Mucosa of descending colon (tissue), 3 donors: ENCODE data around the gene ZSCAN22. TPM values are rescaled to one million over a fixed set of nuclear protein-coding genes. Genes with fewer than 3 reads are reported as not detected.
"Not testable (repeated sequence)": the region's sequence is repeated elsewhere in the genome, so short reads cannot be mapped to it uniquely, and the experiment has no call there.

Experiments
- ATAC-seq: fragments of 200-7000 bp; cut with Tn5 transposase; one replicate; pipeline ENCODE4 v1.9.1; 2020; ENCODE audit warnings: mild to moderate bottlenecking, moderate library complexity
- DNase-seq, 3 donors: peaks; one replicate each; pipeline ENCODE4 v3.0.0-alpha.2; 2020
- H3K36me3 ChIP-seq: fragments of 200-600 bp; one replicate; pipeline ENCODE4 v1.8.0; 2021; ENCODE audit warnings: low read depth, mild to moderate bottlenecking
- H3K4me1 ChIP-seq: fragments of 200-600 bp; one replicate; pipeline ENCODE4 v1.8.0; 2021; ENCODE audit warnings: low read depth, mild to moderate bottlenecking
- H3K4me3 ChIP-seq: fragments of 200-600 bp; one replicate; pipeline ENCODE4 v1.8.0; 2021; ENCODE audit warnings: mild to moderate bottlenecking
- H3K9me3 ChIP-seq: fragments of 200-600 bp; one replicate; pipeline ENCODE4 v1.8.0; 2021; ENCODE audit warnings: mild to moderate bottlenecking
- intact Hi-C, 2 donors: fragments of 100-400 bp; cut with DNase I in 1 of 2; cut with micrococcal nuclease in 1 of 2; formaldehyde crosslinking; loops; one replicate each; pipeline versions ENCODE4 v1.11.0 to v1.11.1; 2022; cut with DNase I, micrococcal nuclease
- total RNA-seq, 3 donors: library from RNA; stranded (reverse); fragmentation: NEBNext Ultra II Directional in 2 of 3; extraction: Animal tissue kit (Norgen Biotek cat#: 25700) in 2 of 3; gene quantifications; one replicate each; pipeline versions ENCODE4 v1.2.1 to v1.2.4, GENCODE V29; 2021 to 2023
- TF ChIP-seq, protein P1 (sequence below): fragments of 200-600 bp; IDR thresholded peaks from one replicate; pipeline ENCODE4 v1.8.0; 2022; ENCODE audit warnings: antibody characterized with exemption, mild to moderate bottlenecking
- donor health status: DM: no; HTN: no; CAD: no; lungs with moderate emphysema.
- donor health status: DM: no; HTN: no; CAD: no.
- donor health status: DM: no; HTN: yes; CAD: no.

Gene ZSCAN22
- total RNA-seq, 3 donors from 2014 or later: 2.4 to 5.4 (median 3.2) TPM

DNA sequence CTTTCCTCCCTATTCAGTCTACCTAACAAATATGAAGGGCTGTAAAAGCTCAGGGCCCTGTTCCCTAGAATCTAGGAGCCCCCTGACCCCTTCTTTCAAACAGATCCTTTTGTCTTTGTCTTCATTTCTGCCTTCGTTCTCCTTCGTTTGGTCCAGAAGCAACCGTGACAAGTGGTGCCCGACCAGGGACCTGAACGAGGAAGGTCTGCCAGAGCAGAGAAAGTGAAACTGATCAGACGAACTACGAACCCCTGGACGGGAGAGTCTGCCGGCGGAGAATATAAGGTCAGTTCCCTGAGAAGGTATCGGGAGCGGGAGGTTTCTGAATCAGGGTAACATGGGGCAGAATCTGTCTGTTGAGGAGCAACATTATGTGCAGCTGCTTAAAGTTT, 20.9 kb upstream of the ZSCAN22 start:
- Histone ChIP-seq H3K4me3 (peak overlapping the region; percentile 60), H3K36me3 (no peaks in the 10 kb centered on the region), H3K9me3 (no peaks in the 10 kb centered on the region), H3K4me1 (peaks cover 11% of the 10 kb centered on the region)
- intact Hi-C loops: no loop called here
- TF ChIP-seq, protein P1, sequence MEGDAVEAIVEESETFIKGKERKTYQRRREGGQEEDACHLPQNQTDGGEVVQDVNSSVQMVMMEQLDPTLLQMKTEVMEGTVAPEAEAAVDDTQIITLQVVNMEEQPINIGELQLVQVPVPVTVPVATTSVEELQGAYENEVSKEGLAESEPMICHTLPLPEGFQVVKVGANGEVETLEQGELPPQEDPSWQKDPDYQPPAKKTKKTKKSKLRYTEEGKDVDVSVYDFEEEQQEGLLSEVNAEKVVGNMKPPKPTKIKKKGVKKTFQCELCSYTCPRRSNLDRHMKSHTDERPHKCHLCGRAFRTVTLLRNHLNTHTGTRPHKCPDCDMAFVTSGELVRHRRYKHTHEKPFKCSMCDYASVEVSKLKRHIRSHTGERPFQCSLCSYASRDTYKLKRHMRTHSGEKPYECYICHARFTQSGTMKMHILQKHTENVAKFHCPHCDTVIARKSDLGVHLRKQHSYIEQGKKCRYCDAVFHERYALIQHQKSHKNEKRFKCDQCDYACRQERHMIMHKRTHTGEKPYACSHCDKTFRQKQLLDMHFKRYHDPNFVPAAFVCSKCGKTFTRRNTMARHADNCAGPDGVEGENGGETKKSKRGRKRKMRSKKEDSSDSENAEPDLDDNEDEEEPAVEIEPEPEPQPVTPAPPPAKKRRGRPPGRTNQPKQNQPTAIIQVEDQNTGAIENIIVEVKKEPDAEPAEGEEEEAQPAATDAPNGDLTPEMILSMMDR: no peak
- DNase-seq: peak in 1 of 3 donors; percentile 19
- peak; percentile 41 for ATAC-seq

DNA sequence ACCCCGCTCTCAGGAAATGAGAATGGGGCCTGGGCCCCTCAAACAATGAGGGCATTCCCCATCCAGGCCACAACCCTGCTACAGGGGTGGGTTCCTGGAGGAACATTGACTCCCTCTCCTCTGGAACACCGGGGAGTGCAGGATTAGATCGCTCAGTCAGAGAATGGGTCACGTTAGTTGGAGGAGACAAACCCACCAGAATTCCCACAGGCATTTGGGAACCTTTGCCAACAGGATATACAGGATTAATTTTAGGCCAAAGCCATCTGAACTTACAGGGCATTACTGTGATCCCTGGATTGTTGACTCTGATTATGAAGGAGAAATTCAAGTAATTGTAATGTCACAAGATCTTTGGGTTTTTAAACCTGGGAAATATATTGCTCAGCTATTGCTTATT, 19.1 kb upstream of the ZSCAN22 start:
- TF ChIP-seq, protein P1: no peak
- peaks cover 11% of the 10 kb centered on the region for H3K4me1 ChIP-seq
- H3K4me3 ChIP-seq: no peak overlapping the region
- no peak for ATAC-seq
- DNase-seq: no peak
- H3K9me3 ChIP-seq: no peaks in the 10 kb centered on the region
- H3K36me3 ChIP-seq: peaks cover 5% of the 10 kb centered on the region
- intact Hi-C loops: no loop called here

DNA sequence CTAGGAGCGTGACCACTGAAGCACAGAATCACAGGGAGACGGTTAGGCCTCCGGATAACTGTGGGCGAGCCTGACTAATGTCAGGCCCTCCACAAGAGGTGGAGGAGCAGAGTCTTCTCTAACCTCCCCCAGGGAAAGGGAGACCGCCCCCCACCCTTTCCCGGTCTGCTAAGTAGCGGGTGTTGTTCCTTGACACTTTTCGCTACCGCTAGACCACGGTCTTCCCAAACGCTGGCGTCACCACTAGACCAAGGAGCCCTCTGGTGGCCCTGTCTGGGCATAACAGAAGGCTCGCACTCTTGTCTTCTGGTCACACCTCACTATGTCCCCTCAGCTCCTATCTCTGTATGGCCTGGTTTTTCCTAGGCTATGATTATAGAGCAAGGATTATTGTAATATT, 16.1 kb upstream of the ZSCAN22 start:
- intact Hi-C loops, H3K4me3 ChIP-seq, ATAC-seq, H3K36me3 ChIP-seq, H3K9me3 ChIP-seq: not testable (repeated sequence)
- peak in 1 of 3 donors; percentile 17 for DNase-seq
- H3K4me1 ChIP-seq: peaks cover 11% of the 10 kb centered on the region

- Histone ChIP-seq H3K4me3 (no peak overlapping the region), H3K9me3 (no peaks in the 10 kb centered on the region), H3K36me3 (peaks cover 5% of the 10 kb centered on the region), H3K4me1 (peaks cover 5% of the 10 kb centered on the region)
- ATAC-seq (no peak), DNase-seq (no peak)
- intact Hi-C loops: no loop called here
- TF ChIP-seq, protein P1: no peak
These were observed 15.4 kb upstream of the ZSCAN22 start for GRCh38 chr19:58311345-58311865.

DNA sequence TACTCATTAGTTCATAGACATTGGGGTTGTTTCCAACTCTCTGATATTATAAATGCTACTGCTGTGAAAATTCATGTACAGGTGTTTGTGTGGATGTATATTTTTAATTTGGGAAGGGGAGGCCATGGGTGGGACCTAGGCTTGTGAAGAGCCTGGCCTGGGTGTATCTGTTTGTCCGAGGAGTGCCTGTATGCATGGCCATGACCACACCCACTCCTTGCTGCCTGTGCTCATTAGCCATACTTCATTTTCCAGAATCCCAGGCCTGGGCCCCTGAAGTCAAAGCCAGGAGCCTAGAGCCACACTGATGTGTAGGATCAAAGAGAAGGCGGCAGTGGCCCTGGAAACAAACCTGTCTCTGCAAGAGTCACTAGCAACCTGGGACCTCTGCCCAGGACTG, 11.2 kb upstream of the ZSCAN22 start:
- DNase-seq: no peak
- intact Hi-C loops: no loop called here
- no peak for ATAC-seq
- no peak overlapping the region for H3K4me3 ChIP-seq
- peaks cover 5% of the 10 kb centered on the region for H3K36me3 ChIP-seq
- TF ChIP-seq, protein P1: no peak
- H3K9me3 ChIP-seq: no peaks in the 10 kb centered on the region
- H3K4me1 ChIP-seq: no peaks in the 10 kb centered on the region

GRCh38 chr19:58317476-58318072, 9.2 kb upstream of the ZSCAN22 start:
- Histone ChIP-seq H3K9me3 (no peaks in the 10 kb centered on the region), H3K4me3 (no peak overlapping the region), H3K36me3 (peaks cover under 1% of the 10 kb centered on the region), H3K4me1 (no peaks in the 10 kb centered on the region)
- intact Hi-C loops: no loop called here
- ATAC-seq (no peak), DNase-seq (peak in 1 of 3 donors; percentile 25)
- TF ChIP-seq, protein P1: no peak
